HEK293 (cell line): ENCODE results near the gene RER1.

Source experiments
- GLI4 ChIP-seq: fragments of 450-650 bp; formaldehyde crosslinking; IDR thresholded peaks from 2 replicates; pipeline ENCODE4 v1.5.1; 2016; ENCODE audit warnings: missing biosample characterization, missing genetic modification characterization
- KLF8 ChIP-seq: fragments of 450-650 bp; formaldehyde crosslinking; IDR thresholded peaks from 2 replicates; pipeline ENCODE4 v1.5.1; 2016; ENCODE audit warnings: missing biosample characterization, missing genetic modification characterization
- MZF1 ChIP-seq: fragments of 450-650 bp; formaldehyde crosslinking; IDR thresholded peaks from 2 replicates; pipeline ENCODE4 v1.5.1; 2017; ENCODE audit warnings: missing biosample characterization, missing genetic modification characterization, borderline replicate concordance
- TCF7L2 ChIP-seq: IDR thresholded peaks from 2 replicates; pipeline ENCODE4 v1.6.1; 2011; ENCODE audit warnings: low read depth, mild to moderate bottlenecking, inconsistent platforms, low read length, moderate library complexity, borderline replicate concordance
- YY1 ChIP-seq: fragments of 450-650 bp; formaldehyde crosslinking; IDR thresholded peaks from 2 replicates; pipeline ENCODE4 v1.5.1; 2018; ENCODE audit warnings: missing biosample characterization, missing genetic modification characterization
- ZBTB10 ChIP-seq: fragments of 450-650 bp; formaldehyde crosslinking; IDR thresholded peaks from 2 replicates; pipeline ENCODE4 v1.5.1; 2016; ENCODE audit warnings: missing biosample characterization, missing genetic modification characterization
- ZBTB26 ChIP-seq: fragments of 450-650 bp; formaldehyde crosslinking; optimal IDR thresholded peaks from 2 replicates; pipeline ENCODE3; 2016; ENCODE audit warnings: missing biosample characterization, mild to moderate bottlenecking, missing genetic modification characterization
- ZBTB48 ChIP-seq: fragments of 450-650 bp; formaldehyde crosslinking; IDR thresholded peaks from 2 replicates; pipeline ENCODE4 v1.5.1; 2016; ENCODE audit warnings: missing biosample characterization, missing genetic modification characterization
- ZBTB7A ChIP-seq: fragments of 450-650 bp; formaldehyde crosslinking; IDR thresholded peaks from 2 replicates; pipeline ENCODE4 v1.5.1; 2016; ENCODE audit warnings: low read depth, missing biosample characterization, missing genetic modification characterization
- ZIC2 ChIP-seq: fragments of 450-650 bp; formaldehyde crosslinking; IDR thresholded peaks from 2 replicates; pipeline ENCODE4 v1.5.1; 2016; ENCODE audit warnings: missing biosample characterization, missing genetic modification characterization
- ZNF112 ChIP-seq: fragments of 450-650 bp; formaldehyde crosslinking; IDR thresholded peaks from 2 replicates; pipeline ENCODE4 v1.5.0; 2017; ENCODE audit warnings: missing biosample characterization, missing genetic modification characterization
- ZNF133 ChIP-seq: fragments of 450-650 bp; formaldehyde crosslinking; IDR thresholded peaks from 2 replicates; pipeline ENCODE4 v1.5.1; 2016; ENCODE audit warnings: missing biosample characterization, missing genetic modification characterization
- ZNF2 ChIP-seq: fragments of 450-650 bp; formaldehyde crosslinking; IDR thresholded peaks from 2 replicates; pipeline ENCODE4 v1.5.1; 2016; ENCODE audit warnings: missing biosample characterization, missing genetic modification characterization
- ZNF280D ChIP-seq: fragments of 450-650 bp; formaldehyde crosslinking; IDR thresholded peaks from 2 replicates; pipeline ENCODE4 v1.5.1; 2016; ENCODE audit warnings: missing biosample characterization, missing genetic modification characterization
- ZNF335 ChIP-seq: fragments of 450-650 bp; formaldehyde crosslinking; conservative IDR thresholded peaks from 2 replicates; pipeline ENCODE4 v1.5.1; 2016; ENCODE audit warnings: missing biosample characterization, missing genetic modification characterization
- ZNF350 ChIP-seq: fragments of 450-650 bp; formaldehyde crosslinking; IDR thresholded peaks from 2 replicates; pipeline ENCODE4 v1.5.0; 2017; ENCODE audit warnings: missing biosample characterization, mild to moderate bottlenecking, missing genetic modification characterization
- ZNF362 ChIP-seq: fragments of 450-650 bp; formaldehyde crosslinking; IDR thresholded peaks from 2 replicates; pipeline ENCODE4 v1.5.1; 2016; ENCODE audit warnings: missing biosample characterization, missing genetic modification characterization
- ZNF433 ChIP-seq: fragments of 450-650 bp; formaldehyde crosslinking; IDR thresholded peaks from 2 replicates; pipeline ENCODE4 v1.5.1; 2016; ENCODE audit warnings: missing biosample characterization, missing genetic modification characterization, low read depth
- ZNF449 ChIP-seq: fragments of 450-650 bp; formaldehyde crosslinking; IDR thresholded peaks from 2 replicates; pipeline ENCODE4 v1.5.1; 2017; ENCODE audit warnings: missing biosample characterization, mild to moderate bottlenecking, missing genetic modification characterization, moderate library complexity
- ZNF501 ChIP-seq: fragments of 450-650 bp; formaldehyde crosslinking; IDR thresholded peaks from 2 replicates; pipeline ENCODE4 v1.5.1; 2016; ENCODE audit warnings: missing biosample characterization, missing genetic modification characterization
- ZNF626 ChIP-seq: fragments of 450-650 bp; sonication (Bioruptor Pico); formaldehyde crosslinking; IDR thresholded peaks from 2 replicates; pipeline ENCODE4 v1.5.1; 2018; ENCODE audit warnings: missing biosample characterization, missing genetic modification characterization, inconsistent platforms
- ZNF645 ChIP-seq: fragments of 450-650 bp; formaldehyde crosslinking; IDR thresholded peaks from 2 replicates; pipeline ENCODE4; 2016; ENCODE audit warnings: missing biosample characterization, missing genetic modification characterization
- ZNF658 ChIP-seq: fragments of 450-650 bp; formaldehyde crosslinking; IDR thresholded peaks from 2 replicates; pipeline ENCODE4; 2016; ENCODE audit warnings: missing biosample characterization, missing genetic modification characterization
- ZNF677 ChIP-seq: fragments of 450-650 bp; IDR thresholded peaks from 2 replicates; pipeline ENCODE4 v1.5.0; 2018; ENCODE audit warnings: missing biosample characterization, mild to moderate bottlenecking, missing genetic modification characterization, moderate library complexity
- ZNF692 ChIP-seq: fragments of 450-650 bp; formaldehyde crosslinking; IDR thresholded peaks from 2 replicates; pipeline ENCODE4 v1.5.1; 2016; ENCODE audit warnings: missing biosample characterization, missing genetic modification characterization

The RER1 gene

GRCh38 chr1:2391041-2391930, at the start of gene RER1, which contains the start of gene MORN1 (continued):
- TF ChIP-seq ZBTB7A (tag by site-specific recombination) (peak; percentile 20; the same call in 1 of the 2 replicates), ZNF692 (tag by site-specific recombination) (peak; percentile 57; the same call in 1 of the 2 replicates), TCF7L2 (no peak), ZNF280D (tag by site-specific recombination) (no peak), ZBTB48 (0 out of 2 replicates have a peak, but pooled peaks have one; percentile 35), GLI4 (tag by site-specific recombination) (no peak), ZNF433 (tag by site-specific recombination) (no peak), ZNF350 (tag by site-specific recombination) (no peak), ZBTB26 (tag by site-specific recombination) (peak; percentile 96), ZNF133 (tag by site-specific recombination) (no peak), ZNF645 (tag by site-specific recombination) (no peak), ZNF501 (tag by site-specific recombination) (peak; percentile 55; the same call in 1 of the 2 replicates), ZNF362 (no peak), ZIC2 (tag by site-specific recombination) (peak; percentile 79), MZF1 (tag by site-specific recombination) (no peak), ZNF112 (no peak), ZBTB10 (tag by site-specific recombination) (peak; percentile 85), ZNF449 (tag by site-specific recombination) (no peak), YY1 (peak; percentile 91), ZNF335 (tag by site-specific recombination) (peak; percentile 91), ZNF677 (no peak; the same call in 1 of the 2 replicates), ZNF626 (tag by site-specific recombination) (no peak), KLF8 (tag by site-specific recombination) (peak; percentile 31; the same call in 1 of the 2 replicates), ZNF2 (tag by site-specific recombination) (no peak), ZNF658 (tag by site-specific recombination) (no peak)
